ENCODE measurements around the gene TNNT3.

- no peak for TF ChIP-seq POLR2A (IDR thresholded peaks at IDR 0.05)
- no peak for TF ChIP-seq CTCF (IDR thresholded peaks at IDR 0.05)
- no peak for TF ChIP-seq POLR2AphosphoS5 (IDR thresholded peaks at IDR 0.05)
These were observed 35.9 kb upstream of the TNNT3 start for GRCh38 chr11:1883346-1884302.
